GM21515 (cell line): Measurements from ENCODE around the gene SPNS3.

Experiments
- ATAC-seq: cut with Tn5 transposase; IDR thresholded peaks from one replicate; pipeline ENCODE4 v1.9.1; 2021; ENCODE audit not compliant: unreplicated experiment

SPNS3 gene

GRCh38 chr17:4507361-4508111 lies 73.8 kb downstream of the SPNS3 start:
- ATAC-seq = no peak

DNA sequence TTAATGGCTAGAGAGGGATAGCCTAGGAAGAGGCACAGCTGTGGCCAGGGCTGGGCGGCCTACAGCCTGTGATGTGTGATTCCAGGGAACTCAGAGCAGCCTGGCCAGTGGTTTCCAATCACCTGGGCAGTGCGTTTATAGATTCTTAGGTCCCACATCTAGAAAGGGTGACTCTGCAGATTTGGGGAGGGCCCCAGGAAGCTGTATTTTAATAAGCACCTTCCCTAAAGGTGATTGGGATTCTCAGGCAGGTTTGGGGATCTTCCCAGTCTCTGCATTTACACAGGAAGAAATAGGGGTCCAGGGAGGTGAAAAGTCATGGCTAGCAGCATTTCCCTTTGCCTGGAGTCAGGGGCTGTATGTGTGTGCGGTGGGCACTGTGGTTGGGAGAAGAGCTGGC lies 74.5 kb downstream of the SPNS3 start:
- no peak for ATAC-seq

GRCh38 chr17:4509401-4509800 lies 75.7 kb downstream of the SPNS3 start:
- no peak for ATAC-seq

GRCh38 chr17:4509923-4510617 lies 76.3 kb downstream of the SPNS3 start:
- ATAC-seq = no peak

GRCh38 chr17:4510618-4510941 lies 76.8 kb downstream of the SPNS3 start:
- ATAC-seq = no peak

GRCh38 chr17:4511199-4511932 lies 77.6 kb downstream of the SPNS3 start:
- ATAC-seq = no peak

GRCh38 chr17:4512156-4513112 lies 78.7 kb downstream of the SPNS3 start:
- ATAC-seq = no peak

GRCh38 chr17:4513113-4514032 lies 79.6 kb downstream of the SPNS3 start:
- ATAC-seq = no peak

- no peak for ATAC-seq
Observed at GRCh38 chr17:4514206-4514605, 80.5 kb downstream of the SPNS3 start.

- ATAC-seq = no peak
Observed at GRCh38 chr17:4514779-4515178, 81.0 kb downstream of the SPNS3 start.

- ATAC-seq = no peak
Observed at GRCh38 chr17:4515501-4515900, 81.8 kb downstream of the SPNS3 start.

DNA sequence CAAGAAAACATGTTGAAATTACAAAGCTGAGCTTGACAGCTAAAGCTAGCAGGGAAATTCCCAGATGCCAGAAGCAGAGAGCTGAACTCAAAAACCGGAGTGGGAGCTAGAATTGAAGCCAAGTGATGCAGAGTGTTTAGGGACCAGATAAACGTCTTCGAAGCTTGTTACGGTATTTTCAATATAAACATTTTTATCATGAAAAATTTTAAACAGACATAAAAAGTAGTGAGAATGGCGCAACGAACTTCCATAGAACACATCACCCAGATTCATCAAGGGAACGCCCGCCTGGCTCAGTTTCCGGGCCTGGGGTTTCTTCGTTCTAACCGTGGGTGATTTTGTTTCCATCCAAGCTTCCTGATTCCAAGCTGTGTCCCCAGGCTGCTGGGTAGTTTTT lies 83.0 kb downstream of the SPNS3 start:
- ATAC-seq = no peak

DNA sequence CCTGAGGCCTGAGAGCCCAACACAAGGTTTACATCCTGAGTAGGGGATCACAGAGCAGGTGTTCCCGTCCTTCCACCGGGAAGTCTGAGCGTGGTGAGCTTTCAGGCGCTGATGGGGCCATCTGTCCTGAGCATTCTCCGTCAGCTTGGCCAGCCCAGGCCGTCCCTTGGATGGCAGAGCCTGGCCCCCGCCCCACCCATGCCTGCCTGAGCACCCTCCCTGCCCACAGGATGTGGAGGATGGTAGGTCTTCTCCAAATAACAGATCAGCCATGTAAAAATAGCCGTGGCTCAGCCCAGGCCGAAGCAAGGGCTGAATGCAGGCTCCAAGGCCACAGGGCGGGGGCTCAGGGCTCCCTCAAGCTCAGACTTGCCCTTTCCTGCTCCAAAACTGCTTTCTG lies 85.2 kb downstream of the SPNS3 start:
- no peak for ATAC-seq

DNA sequence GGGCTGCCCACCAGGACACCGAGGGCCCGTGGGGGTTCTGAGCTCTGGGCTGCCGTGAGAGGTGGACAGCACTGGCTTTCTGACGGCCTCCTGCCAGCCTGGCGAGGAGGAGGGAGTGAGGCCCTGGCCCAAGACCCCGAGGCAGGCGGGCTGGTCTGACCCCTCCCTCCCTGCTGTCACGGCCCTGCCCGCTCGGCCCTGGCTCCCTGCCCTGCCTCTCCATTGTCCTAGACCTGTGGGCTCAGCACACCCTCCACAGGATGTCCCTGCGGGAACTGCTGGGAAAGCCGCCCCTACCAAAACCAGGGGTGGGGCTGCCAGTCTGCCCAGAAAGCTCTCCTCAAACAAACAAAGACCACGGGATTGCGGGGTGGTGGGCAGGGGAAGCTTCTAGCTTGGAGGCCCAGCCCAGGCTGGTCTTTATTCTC lies 85.6 kb downstream of the SPNS3 start:
- ATAC-seq = no peak

GRCh38 chr17:4520060-4520893 lies 86.5 kb downstream of the SPNS3 start:
- ATAC-seq = no peak

- no peak for ATAC-seq
Observed at GRCh38 chr17:4520894-4521600, 87.3 kb downstream of the SPNS3 start.

DNA sequence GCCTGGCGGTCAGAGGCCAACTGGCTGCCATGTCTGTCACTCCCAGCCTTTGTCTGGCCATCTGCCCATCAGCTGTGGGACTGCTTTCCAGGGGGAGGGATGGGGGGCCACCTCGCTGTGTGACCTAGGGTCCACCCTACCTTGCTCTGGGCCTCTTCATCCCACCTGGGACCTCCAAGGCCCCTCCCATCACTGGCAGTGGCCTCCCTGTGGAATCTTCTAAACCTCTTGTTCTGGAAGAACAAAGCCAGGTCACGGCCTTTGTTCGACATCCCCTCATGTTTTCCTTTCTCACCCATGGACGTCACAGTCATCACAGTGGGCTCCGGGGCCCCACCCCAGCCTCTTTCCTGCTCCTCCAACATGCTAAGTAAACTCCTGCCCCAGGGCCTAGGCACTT lies 88.9 kb downstream of the SPNS3 start:
- no peak for ATAC-seq

DNA sequence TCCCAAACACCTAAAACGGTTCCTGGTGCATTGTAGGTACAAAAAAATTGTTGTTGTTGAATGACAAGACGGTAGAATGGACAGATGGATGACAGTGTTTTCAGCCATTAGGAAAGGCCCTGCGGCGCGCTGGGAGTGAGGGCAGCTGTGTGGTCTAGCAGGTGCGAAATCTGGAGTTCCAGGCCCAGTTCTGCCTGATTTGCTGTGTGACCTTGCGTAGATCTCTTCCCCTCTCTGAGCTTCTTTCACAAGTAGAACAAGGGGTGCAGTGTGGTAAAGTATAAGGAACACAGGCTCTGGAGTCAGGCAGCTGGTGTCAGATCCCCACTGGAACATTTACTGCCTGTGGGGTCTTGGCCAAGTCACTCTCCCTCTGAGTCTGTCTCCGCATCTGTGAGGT lies 90.2 kb downstream of the SPNS3 start:
- ATAC-seq = no peak
